SH-SY5Y (cell line): ENCODE results near the gene PRSS53.

Experiments
- GATA2 ChIP-seq: IDR thresholded peaks from 2 replicates; pipeline ENCODE4 v1.6.1; 2011; ENCODE audit warnings: mild to moderate bottlenecking, low read depth, low read length
- GATA3 ChIP-seq: IDR thresholded peaks from 2 replicates; pipeline ENCODE4 v1.6.1; 2011; ENCODE audit warnings: low read depth, mild to moderate bottlenecking, low read length, moderate library complexity

DNA sequence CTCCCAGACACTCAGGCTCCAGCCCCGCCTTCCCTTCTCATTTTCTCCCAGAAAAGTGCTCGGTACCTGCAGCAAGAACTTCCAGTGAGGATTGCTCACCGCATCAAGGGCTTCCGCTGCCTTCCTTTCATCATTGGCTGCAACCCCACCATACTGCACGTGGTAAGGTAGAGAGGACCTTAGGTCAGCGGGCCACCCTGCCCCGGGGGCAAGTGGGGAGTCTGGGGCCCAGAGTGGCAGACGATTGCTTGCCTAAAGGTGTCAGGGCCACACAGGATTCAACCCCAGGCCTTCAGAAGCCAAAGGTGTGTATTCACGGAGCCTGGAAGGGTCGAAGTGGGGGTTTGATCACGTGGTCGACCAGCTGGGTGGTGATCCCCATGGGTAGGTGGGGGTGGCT is 20.9 kb upstream of the PRSS53 start:
- TF ChIP-seq GATA3 (no peak), GATA2 (no peak)
